22Rv1 (cell line): ENCODE measurements around the gene GPR68.

Source experiments
- CTCF ChIP-seq: fragments of 450-650 bp; IDR thresholded peaks from 2 replicates; pipeline ENCODE4 v1.5.1; 2017; ENCODE audit warnings: mild to moderate bottlenecking
- ZFX ChIP-seq: fragments of 450-650 bp; IDR thresholded peaks from 2 replicates; pipeline ENCODE4 v1.6.1; 2017; ENCODE audit warnings: antibody characterized with exemption, borderline replicate concordance

GRCh38 chr14:91249841-91250616, 5.5 kb upstream of the GPR68 start:
- TF ChIP-seq CTCF (no peak), ZFX (no peak)
